K562 (cell line): ENCODE data around the gene GDF15. TPM values are rescaled to one million over a fixed set of nuclear protein-coding genes. Genes with fewer than 3 reads are reported as not detected.

ENCODE experiments used
- DIDO1 ChIP-seq: fragments of 450-650 bp; IDR thresholded peaks from 2 replicates; pipeline ENCODE4 v1.6.1; 2016; ENCODE audit warnings: low read depth, missing biosample characterization, missing genetic modification characterization
- HMGN3 ChIP-seq: IDR thresholded peaks from 2 replicates; pipeline ENCODE4 v1.6.1; 2011; ENCODE audit warnings: borderline replicate concordance, low read depth, mild to moderate bottlenecking, mixed read lengths, low read length; ENCODE audit not compliant: insufficient read length; ENCODE audit errors: extremely low read depth
- HNRNPL ChIP-seq: fragments of 200-400 bp; formaldehyde crosslinking; IDR thresholded peaks from 2 replicates; pipeline ENCODE4 v1.6.1; 2017; ENCODE audit warnings: low read depth, mild to moderate bottlenecking, low read length
- NCOA1 ChIP-seq: fragments of 450-650 bp; IDR thresholded peaks from 2 replicates; pipeline ENCODE4 v1.6.1; 2016; ENCODE audit warnings: low read depth
- POLR2G ChIP-seq: fragments of 200-400 bp; formaldehyde crosslinking; IDR thresholded peaks from 2 replicates; pipeline ENCODE4 v1.6.1; 2017; ENCODE audit warnings: low read depth, mild to moderate bottlenecking, antibody characterized with exemption, low read length, moderate library complexity
- RBBP5 ChIP-seq: fragments of 200-600 bp; sonication (generic); IDR thresholded peaks from 2 replicates; pipeline ENCODE4 v1.6.1; 2012; ENCODE audit warnings: borderline replicate concordance, mild to moderate bottlenecking, low read length, control low read depth, inconsistent platforms; ENCODE audit not compliant: insufficient read depth, poor library complexity, severe bottlenecking
- RBM22 ChIP-seq: fragments of 200-400 bp; formaldehyde crosslinking; IDR thresholded peaks from 2 replicates; pipeline ENCODE4 v1.6.1; 2018; ENCODE audit warnings: low read length, low read depth; ENCODE audit not compliant: poor library complexity, severe bottlenecking
- ZNF239 ChIP-seq: fragments of 250-450 bp; sonication (Bioruptor Pico); IDR thresholded peaks from 2 replicates; pipeline ENCODE4 v1.4.0; 2020; ENCODE audit warnings: mild to moderate bottlenecking
- polyA plus RNA-seq, 8 experiments: library from polyadenylated mRNA; depleted of rRNA in 4 of 8; stranded (reverse) in 5 of 8; unstranded in 3 of 8; fragments of >200 nt; fragmentation: Nextera tagmentation in 2 of 8; fragmentation: Illumina TruSeq in 1 of 8; extraction: Ambion mirVana in 2 of 8; extraction: Trizol in 1 of 8; gene quantifications; 2 replicates each; pipeline versions ENCODE4 v1.2.1 to v1.2.3, GENCODE V29; 2011 to 2014; ENCODE audit warnings: inconsistent platforms in 1 of 8, missing spikeins in 1 of 8
- total RNA-seq, 7 experiments: library from RNA; depleted of rRNA in 6 of 7; stranded (reverse); fragments of >200 nt in 6 of 7; fragmentation: Illumina TruSeq in 2 of 7; extraction: Trizol in 2 of 7; gene quantifications; 2 replicates each; pipeline versions ENCODE4 v1.2.1 to v1.2.3, GENCODE V29; 2011 to 2021; ENCODE audit warnings: low replicate concordance in 1 of 7
- TF ChIP-seq, protein P1 (sequence below): sonication (generic); formaldehyde crosslinking; IDR thresholded peaks from 2 replicates; pipeline ENCODE4 v1.8.1; 2023; ENCODE audit warnings: mild to moderate bottlenecking, missing genetic modification reagents
- TF ChIP-seq, protein P2 (sequence below): fragments of 250-450 bp; sonication (Bioruptor Pico); IDR thresholded peaks from 2 replicates; pipeline ENCODE4 v1.9.0; 2021; ENCODE audit warnings: mild to moderate bottlenecking, inconsistent platforms

Gene GDF15
- total and polyA plus RNA-seq, 9 of the 15 experiments (the other 6 are each of a cell fraction or from before 2014, with no cell fraction given): 2.3 to 82.4 (median 12.5) TPM

DNA sequence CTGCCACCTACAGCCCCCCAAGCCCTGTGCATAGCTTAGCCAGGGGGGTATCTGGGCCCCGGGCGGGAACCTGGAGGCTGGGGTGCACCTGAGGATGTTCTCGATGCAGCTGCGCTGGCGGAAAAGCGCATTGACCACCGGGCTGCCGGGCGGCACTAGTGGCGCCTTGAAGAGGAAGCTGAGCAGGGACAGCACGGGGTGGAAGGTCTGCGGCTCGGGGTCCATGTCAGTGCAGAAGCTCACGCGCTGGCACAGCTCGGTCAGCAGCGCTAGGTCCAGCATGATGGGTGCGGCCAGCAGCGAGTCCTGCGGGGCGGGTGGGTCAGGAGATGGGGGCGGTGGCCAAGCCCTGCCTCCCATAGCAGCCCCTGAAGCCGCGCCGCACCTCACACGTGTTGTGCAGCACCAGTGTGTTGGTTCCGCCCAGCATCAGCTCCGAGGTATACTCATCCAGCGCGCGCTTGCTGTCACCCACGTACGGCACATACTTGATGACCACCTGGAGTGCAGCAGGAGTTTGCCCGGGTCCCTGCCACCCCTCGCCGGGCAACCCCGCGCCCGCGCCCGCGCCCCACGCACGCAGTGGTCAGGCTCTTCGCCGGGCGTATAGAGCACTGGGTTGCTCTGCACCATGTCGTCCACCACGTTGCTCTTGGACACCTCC, 49.4 kb downstream of the GDF15 start (continued):
- peak; percentile 82 for TF ChIP-seq POLR2G
- peak; percentile 72 for TF ChIP-seq RBM22
- TF ChIP-seq, protein P1, sequence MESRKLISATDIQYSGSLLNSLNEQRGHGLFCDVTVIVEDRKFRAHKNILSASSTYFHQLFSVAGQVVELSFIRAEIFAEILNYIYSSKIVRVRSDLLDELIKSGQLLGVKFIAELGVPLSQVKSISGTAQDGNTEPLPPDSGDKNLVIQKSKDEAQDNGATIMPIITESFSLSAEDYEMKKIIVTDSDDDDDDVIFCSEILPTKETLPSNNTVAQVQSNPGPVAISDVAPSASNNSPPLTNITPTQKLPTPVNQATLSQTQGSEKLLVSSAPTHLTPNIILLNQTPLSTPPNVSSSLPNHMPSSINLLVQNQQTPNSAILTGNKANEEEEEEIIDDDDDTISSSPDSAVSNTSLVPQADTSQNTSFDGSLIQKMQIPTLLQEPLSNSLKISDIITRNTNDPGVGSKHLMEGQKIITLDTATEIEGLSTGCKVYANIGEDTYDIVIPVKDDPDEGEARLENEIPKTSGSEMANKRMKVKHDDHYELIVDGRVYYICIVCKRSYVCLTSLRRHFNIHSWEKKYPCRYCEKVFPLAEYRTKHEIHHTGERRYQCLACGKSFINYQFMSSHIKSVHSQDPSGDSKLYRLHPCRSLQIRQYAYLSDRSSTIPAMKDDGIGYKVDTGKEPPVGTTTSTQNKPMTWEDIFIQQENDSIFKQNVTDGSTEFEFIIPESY (CRISPR knock-in tag): peak; percentile 99
- TF ChIP-seq ZNF239 (CRISPR knock-in tag): no peak
- TF ChIP-seq, protein P2, sequence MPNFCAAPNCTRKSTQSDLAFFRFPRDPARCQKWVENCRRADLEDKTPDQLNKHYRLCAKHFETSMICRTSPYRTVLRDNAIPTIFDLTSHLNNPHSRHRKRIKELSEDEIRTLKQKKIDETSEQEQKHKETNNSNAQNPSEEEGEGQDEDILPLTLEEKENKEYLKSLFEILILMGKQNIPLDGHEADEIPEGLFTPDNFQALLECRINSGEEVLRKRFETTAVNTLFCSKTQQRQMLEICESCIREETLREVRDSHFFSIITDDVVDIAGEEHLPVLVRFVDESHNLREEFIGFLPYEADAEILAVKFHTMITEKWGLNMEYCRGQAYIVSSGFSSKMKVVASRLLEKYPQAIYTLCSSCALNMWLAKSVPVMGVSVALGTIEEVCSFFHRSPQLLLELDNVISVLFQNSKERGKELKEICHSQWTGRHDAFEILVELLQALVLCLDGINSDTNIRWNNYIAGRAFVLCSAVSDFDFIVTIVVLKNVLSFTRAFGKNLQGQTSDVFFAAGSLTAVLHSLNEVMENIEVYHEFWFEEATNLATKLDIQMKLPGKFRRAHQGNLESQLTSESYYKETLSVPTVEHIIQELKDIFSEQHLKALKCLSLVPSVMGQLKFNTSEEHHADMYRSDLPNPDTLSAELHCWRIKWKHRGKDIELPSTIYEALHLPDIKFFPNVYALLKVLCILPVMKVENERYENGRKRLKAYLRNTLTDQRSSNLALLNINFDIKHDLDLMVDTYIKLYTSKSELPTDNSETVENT (CRISPR knock-in tag): no peak
- no peak for TF ChIP-seq NCOA1
- TF ChIP-seq RBBP5: no peak
- no peak for TF ChIP-seq DIDO1
- peak; percentile 35 for TF ChIP-seq HMGN3
- peak; percentile 92 for TF ChIP-seq HNRNPL
- TF ChIP-seq, all 486 proteins: peak for 9
